Skeletal muscle tissue (tissue), 4 donors: Measurements from ENCODE around the gene SMC6. TPM values are rescaled to one million over a fixed set of nuclear protein-coding genes. Genes with fewer than 3 reads are reported as not detected.

Source experiments
- H3K27ac ChIP-seq: one replicate; pipeline ENCODE4 v1.7.0; 2013; ENCODE audit warnings: mild to moderate bottlenecking, low read depth, low read length, inconsistent platforms
- H3K27me3 ChIP-seq, 3 donors: one replicate each; pipeline ENCODE4 v1.7.0; 2013; ENCODE audit warnings: low read length in 3 of 3; ENCODE audit not compliant: control insufficient read depth in 3 of 3, insufficient read depth in 3 of 3
- H3K36me3 ChIP-seq, 3 donors: one replicate each; pipeline ENCODE4 v1.7.0; 2013; ENCODE audit warnings: low read length in 3 of 3; ENCODE audit not compliant: control insufficient read depth in 3 of 3, insufficient read depth in 3 of 3
- H3K4me1 ChIP-seq, 3 donors: one replicate each; pipeline ENCODE4 v1.7.0; 2013; ENCODE audit warnings: low read length in 3 of 3, mild to moderate bottlenecking in 3 of 3; ENCODE audit not compliant: control insufficient read depth in 3 of 3, insufficient read depth in 3 of 3
- H3K4me3 ChIP-seq, 3 donors: one replicate each; pipeline ENCODE4 v1.7.0; 2013; ENCODE audit warnings: low read length in 3 of 3
- H3K9ac ChIP-seq, 3 donors: one replicate each; pipeline ENCODE4 v1.7.0; 2013; ENCODE audit warnings: low read length in 3 of 3, mild to moderate bottlenecking in 3 of 3, moderate library complexity in 2 of 3, low read depth in 1 of 3
- H3K9me3 ChIP-seq, 3 donors: one replicate each; pipeline ENCODE4 v1.7.0; 2013; ENCODE audit warnings: low read length in 3 of 3; ENCODE audit not compliant: control insufficient read depth in 3 of 3
- total RNA-seq: library from RNA; depleted of rRNA; stranded (reverse); fragments of >200 nt; gene quantifications from one replicate; pipeline ENCODE4 v1.2.3, GENCODE V29; 2014
- donor health status: Osteomylitis.

SMC6 gene
- total RNA-seq, 1 donor from 2014 or later: 18.8 TPM

- H3K4me3 ChIP-seq: no peak overlapping the region
- no peaks in the 10 kb centered on the region for H3K9me3 ChIP-seq
- H3K27me3 ChIP-seq: no peaks in the 10 kb centered on the region
- H3K4me1 ChIP-seq: no peaks in the 10 kb centered on the region
- peaks cover 3 to 20% (median 11%) of the 10 kb centered on the region in 3 donors for H3K36me3 ChIP-seq
- H3K27ac ChIP-seq: no peak overlapping the region
- no peak overlapping the region for H3K9ac ChIP-seq
These were observed 90.9 kb downstream of the SMC6 start for GRCh38 chr2:17662723-17663122.

GRCh38 chr2:17661460-17661859 is 92.2 kb downstream of the SMC6 start:
- no peak overlapping the region for H3K27ac ChIP-seq
- peaks cover 3 to 17% (median 11%) of the 10 kb centered on the region in 3 donors for H3K36me3 ChIP-seq
- no peak overlapping the region for H3K4me3 ChIP-seq
- H3K4me1 ChIP-seq: no peaks in the 10 kb centered on the region
- H3K9ac ChIP-seq: no peak overlapping the region
- H3K9me3 ChIP-seq: no peaks in the 10 kb centered on the region
- no peaks in the 10 kb centered on the region for H3K27me3 ChIP-seq

GRCh38 chr2:17660219-17660618 is 93.4 kb downstream of the SMC6 start:
- H3K4me1 ChIP-seq: no peaks in the 10 kb centered on the region
- H3K4me3 ChIP-seq: no peak overlapping the region
- H3K36me3 ChIP-seq: peaks cover 3 to 15% (median 9%) of the 10 kb centered on the region in 3 donors
- H3K27me3 ChIP-seq: no peaks in the 10 kb centered on the region
- H3K27ac ChIP-seq: no peak overlapping the region
- no peaks in the 10 kb centered on the region for H3K9me3 ChIP-seq
- H3K9ac ChIP-seq: no peak overlapping the region

DNA sequence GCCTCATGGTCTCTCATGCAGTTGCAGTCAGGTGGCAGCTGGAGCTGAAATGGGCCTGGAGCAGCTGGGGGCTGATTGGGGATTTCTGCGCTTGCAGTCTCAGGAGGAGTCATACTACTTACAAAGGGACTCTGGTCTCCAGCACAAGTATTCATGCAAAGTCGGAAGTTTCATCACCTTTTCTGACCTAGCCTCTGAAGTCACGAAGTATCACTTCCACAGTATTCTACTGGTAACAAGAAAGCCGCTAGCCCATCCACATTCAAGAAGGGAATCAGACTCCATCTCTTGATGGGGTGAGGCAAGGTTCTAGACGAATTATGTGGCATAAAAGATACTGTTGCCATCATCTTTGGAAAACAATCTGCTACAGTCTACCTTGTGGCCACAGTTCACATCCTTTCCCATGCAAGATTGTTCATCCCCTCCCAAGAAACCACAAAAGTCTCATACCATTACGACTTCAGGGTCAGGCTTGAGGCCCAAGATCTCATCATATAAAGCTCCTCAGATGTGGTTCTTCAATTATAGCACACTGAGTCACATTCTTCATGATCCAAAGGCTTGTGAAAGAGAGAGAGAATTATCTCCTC is 95.3 kb downstream of the SMC6 start:
- peaks cover 0 to 6% (median 3%) of the 10 kb centered on the region in 3 donors for H3K36me3 ChIP-seq
- H3K4me1 ChIP-seq: no peaks in the 10 kb centered on the region
- H3K4me3 ChIP-seq: no peak overlapping the region
- H3K27ac ChIP-seq: no peak overlapping the region
- no peak overlapping the region for H3K9ac ChIP-seq
- H3K27me3 ChIP-seq: no peaks in the 10 kb centered on the region
- no peaks in the 10 kb centered on the region for H3K9me3 ChIP-seq

DNA sequence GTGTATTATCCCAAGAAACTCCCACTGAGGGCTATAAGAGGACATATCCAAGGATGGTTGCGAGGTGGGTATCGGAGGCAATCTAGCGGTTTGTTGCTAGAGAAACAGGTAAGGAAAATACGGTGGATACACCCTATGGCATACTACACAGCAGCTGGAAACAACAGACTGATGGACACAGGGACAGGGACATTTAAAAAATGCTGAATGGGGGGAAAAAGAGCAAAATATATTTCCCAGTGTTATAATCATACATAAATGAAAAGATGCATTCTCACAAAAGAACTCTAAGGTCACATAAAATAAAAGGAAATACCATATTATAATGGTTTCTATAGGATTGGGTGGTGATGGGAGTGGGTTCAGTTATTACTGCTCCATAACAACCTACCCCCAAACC is 95.9 kb downstream of the SMC6 start:
- H3K4me1 ChIP-seq: no peaks in the 10 kb centered on the region
- no peaks in the 10 kb centered on the region for H3K27me3 ChIP-seq
- H3K9ac ChIP-seq: no peak overlapping the region
- no peak overlapping the region for H3K4me3 ChIP-seq
- no peaks in the 10 kb centered on the region for H3K9me3 ChIP-seq
- no peak overlapping the region for H3K27ac ChIP-seq
- peaks cover 0 to 6% (median 0%) of the 10 kb centered on the region in 3 donors for H3K36me3 ChIP-seq

GRCh38 chr2:17652681-17653394 is 100.8 kb downstream of the SMC6 start:
- H3K27ac ChIP-seq: no peak overlapping the region
- H3K9me3 ChIP-seq: no peaks in the 10 kb centered on the region
- no peak overlapping the region for H3K4me3 ChIP-seq
- no peaks in the 10 kb centered on the region for H3K36me3 ChIP-seq
- no peak overlapping the region for H3K9ac ChIP-seq
- H3K27me3 ChIP-seq: no peaks in the 10 kb centered on the region
- H3K4me1 ChIP-seq: no peaks in the 10 kb centered on the region

DNA sequence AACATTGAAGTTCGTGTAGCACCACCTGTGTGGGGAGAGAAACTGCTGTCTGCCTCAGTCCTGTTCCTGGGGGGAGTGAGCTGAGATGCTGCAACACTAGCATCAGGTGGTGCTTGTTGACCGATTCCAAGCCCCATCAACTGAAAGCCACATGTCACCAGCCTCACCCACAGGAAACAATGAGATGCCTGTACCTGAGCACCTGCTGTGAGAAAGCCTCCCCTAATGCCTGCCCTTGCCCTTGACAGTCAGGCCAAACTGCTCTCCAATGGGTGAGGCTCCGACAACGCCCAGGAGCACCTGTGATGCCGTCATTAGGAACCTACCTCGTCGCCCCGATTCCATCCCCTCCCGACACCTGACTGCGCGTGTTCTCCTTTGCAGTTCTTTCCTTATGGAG is 104.6 kb downstream of the SMC6 start:
- no peak overlapping the region for H3K4me3 ChIP-seq
- no peaks in the 10 kb centered on the region for H3K36me3 ChIP-seq
- H3K9me3 ChIP-seq: no peaks in the 10 kb centered on the region
- no peak overlapping the region for H3K27ac ChIP-seq
- H3K27me3 ChIP-seq: no peaks in the 10 kb centered on the region
- peaks cover 4 to 12% (median 9%) of the 10 kb centered on the region in 3 donors for H3K4me1 ChIP-seq
- H3K9ac ChIP-seq: no peak overlapping the region

GRCh38 chr2:17648581-17648980 is 105.0 kb downstream of the SMC6 start:
- no peak overlapping the region for H3K4me3 ChIP-seq
- H3K36me3 ChIP-seq: no peaks in the 10 kb centered on the region
- H3K27me3 ChIP-seq: no peaks in the 10 kb centered on the region

GRCh38 chr2:17646838-17647701 is 106.5 kb downstream of the SMC6 start:
- Histone ChIP-seq H3K9me3 (no peaks in the 10 kb centered on the region), H3K36me3 (no peaks in the 10 kb centered on the region), H3K4me3 (no peak overlapping the region), H3K27ac (no peak overlapping the region), H3K9ac (no peak overlapping the region), H3K27me3 (no peaks in the 10 kb centered on the region), H3K4me1 (peaks cover 9 to 20% (median 20%) of the 10 kb centered on the region in 3 donors)

More at GRCh38 chr2:17648581-17648980, 105.0 kb downstream of the SMC6 start:
- Histone ChIP-seq H3K27ac (no peak overlapping the region), H3K9me3 (no peaks in the 10 kb centered on the region), H3K4me1 (peaks cover 6 to 14% (median 12%) of the 10 kb centered on the region in 3 donors), H3K9ac (no peak overlapping the region)
